NCI-H2081 (cell line): Measurements from ENCODE around the gene UNC13B.
"Not testable (repeated sequence)": the region's sequence is repeated elsewhere in the genome, so short reads cannot be mapped to it uniquely, and the experiment has no call there.

Experiments
- DNase-seq, 2 experiments: peaks; one replicate each; lab custom pipeline; 2025; lab: John Stamatoyannopoulos, UW

The UNC13B gene

GRCh38 chr9:35226651-35227050, 64.8 kb downstream of the UNC13B start:
- peak; percentile 14 to 68 for DNase-seq

- DNase-seq = no peak
These were observed 65.5 kb downstream of the UNC13B start for GRCh38 chr9:35227284-35227683.

GRCh38 chr9:35229066-35229778, 67.4 kb downstream of the UNC13B start:
- DNase-seq = no peak

GRCh38 chr9:35229779-35230143, 68.0 kb downstream of the UNC13B start:
- DNase-seq = no peak

GRCh38 chr9:35232867-35233544, 71.2 kb downstream of the UNC13B start:
- DNase-seq = peak in 1 of 2 experiments; percentile 31

- no peak for DNase-seq
These were observed 74.9 kb downstream of the UNC13B start for GRCh38 chr9:35236692-35237091.

- DNase-seq = peak in 1 of 2 experiments; percentile 24
These were observed 75.5 kb downstream of the UNC13B start for GRCh38 chr9:35237311-35237710.

- not testable (repeated sequence) for DNase-seq
These were observed 84.1 kb downstream of the UNC13B start for GRCh38 chr9:35245945-35246344.

GRCh38 chr9:35253075-35253474, 91.3 kb downstream of the UNC13B start:
- no peak for DNase-seq

GRCh38 chr9:35254237-35254636, 92.4 kb downstream of the UNC13B start:
- peak in 1 of 2 experiments; percentile 54 for DNase-seq

GRCh38 chr9:35254984-35255857, 93.4 kb downstream of the UNC13B start:
- DNase-seq = no peak

- DNase-seq = no peak
These were observed 96.3 kb downstream of the UNC13B start for GRCh38 chr9:35257986-35258659.

- peak; percentile 30 to 71 for DNase-seq
These were observed 97.1 kb downstream of the UNC13B start for GRCh38 chr9:35258660-35259474.

- DNase-seq = no peak
These were observed 98.4 kb downstream of the UNC13B start for GRCh38 chr9:35260186-35260585.

- DNase-seq = no peak
These were observed 100.3 kb downstream of the UNC13B start for GRCh38 chr9:35262064-35262463.

GRCh38 chr9:35267710-35268109, 105.9 kb downstream of the UNC13B start:
- DNase-seq = no peak

- DNase-seq = no peak
These were observed 108.1 kb downstream of the UNC13B start for GRCh38 chr9:35269919-35270318.

- no peak for DNase-seq
These were observed 109.8 kb downstream of the UNC13B start for GRCh38 chr9:35271637-35272036.

GRCh38 chr9:35272989-35273388, 111.2 kb downstream of the UNC13B start:
- DNase-seq = no peak

GRCh38 chr9:35273591-35273990, 111.8 kb downstream of the UNC13B start:
- DNase-seq = no peak

GRCh38 chr9:35274993-35275392, 113.2 kb downstream of the UNC13B start:
- no peak for DNase-seq
